Inferior parietal cortex (tissue), 1 donor: Measurements from ENCODE around the gene EOGT.

Experiments used
- DNase-seq: peaks from one replicate; pipeline ENCODE4 v3.0.0-alpha.2; 2016; ENCODE audit errors: extremely low spot score

The EOGT gene

DNA sequence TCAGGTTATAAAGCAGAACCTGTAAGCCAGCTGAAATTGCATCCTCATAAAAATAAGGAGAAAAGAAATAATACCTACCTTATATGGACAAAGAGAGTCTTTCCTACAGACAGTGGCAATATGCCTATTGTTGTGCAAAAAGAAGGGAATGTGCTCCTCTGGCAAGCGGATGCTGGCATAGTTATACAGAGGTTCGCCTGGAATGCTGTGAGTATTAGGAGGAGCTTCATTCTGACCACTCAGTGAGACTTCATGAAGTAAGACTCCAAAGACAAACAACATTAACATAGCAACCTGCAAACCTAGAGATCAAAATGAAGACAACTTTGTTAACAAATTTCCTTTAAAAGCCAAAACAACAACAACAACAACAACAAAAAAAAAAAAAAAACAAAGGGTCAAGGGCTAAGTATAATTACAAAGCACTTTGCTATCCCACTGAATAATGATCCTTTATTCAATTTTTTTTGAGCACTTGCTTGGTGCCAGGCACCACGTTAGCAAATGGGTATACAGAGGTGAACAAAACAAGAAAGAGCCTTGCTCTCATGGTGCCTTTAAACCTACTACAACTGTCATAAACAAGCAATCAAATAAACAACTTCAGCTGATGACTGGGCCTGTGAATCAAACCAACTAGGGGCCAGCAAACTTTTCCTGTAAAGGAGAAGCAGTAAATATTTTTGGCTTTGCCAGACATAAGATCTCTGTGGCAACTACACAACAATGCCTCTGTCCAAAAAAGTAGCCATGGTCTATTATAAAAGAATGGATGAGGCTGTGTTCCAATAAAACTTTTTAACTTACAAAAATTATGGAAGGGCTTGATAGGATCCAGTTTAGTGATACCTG lies 3.7 kb downstream of the EOGT start:
- no peak for DNase-seq

DNA sequence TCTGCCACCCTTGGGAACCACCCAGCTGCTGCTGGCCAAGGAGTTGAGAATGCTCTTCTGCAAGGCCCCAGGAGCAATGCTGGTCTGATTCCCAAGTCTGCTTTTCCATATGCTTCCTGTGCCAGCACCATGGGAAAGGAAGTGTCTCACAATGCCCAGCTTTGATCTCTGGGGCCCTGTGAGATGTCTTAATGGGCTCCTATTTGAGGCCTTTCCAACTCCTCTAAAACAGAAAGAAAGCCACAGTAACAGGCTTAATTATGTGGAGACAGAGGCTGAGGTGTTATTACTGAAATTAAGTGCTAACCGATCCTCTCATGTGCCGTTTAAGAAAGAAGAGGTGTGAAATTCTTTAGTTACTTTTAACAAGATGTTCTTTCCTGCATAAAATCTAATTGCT lies 4.5 kb downstream of the EOGT start:
- no peak for DNase-seq

DNA sequence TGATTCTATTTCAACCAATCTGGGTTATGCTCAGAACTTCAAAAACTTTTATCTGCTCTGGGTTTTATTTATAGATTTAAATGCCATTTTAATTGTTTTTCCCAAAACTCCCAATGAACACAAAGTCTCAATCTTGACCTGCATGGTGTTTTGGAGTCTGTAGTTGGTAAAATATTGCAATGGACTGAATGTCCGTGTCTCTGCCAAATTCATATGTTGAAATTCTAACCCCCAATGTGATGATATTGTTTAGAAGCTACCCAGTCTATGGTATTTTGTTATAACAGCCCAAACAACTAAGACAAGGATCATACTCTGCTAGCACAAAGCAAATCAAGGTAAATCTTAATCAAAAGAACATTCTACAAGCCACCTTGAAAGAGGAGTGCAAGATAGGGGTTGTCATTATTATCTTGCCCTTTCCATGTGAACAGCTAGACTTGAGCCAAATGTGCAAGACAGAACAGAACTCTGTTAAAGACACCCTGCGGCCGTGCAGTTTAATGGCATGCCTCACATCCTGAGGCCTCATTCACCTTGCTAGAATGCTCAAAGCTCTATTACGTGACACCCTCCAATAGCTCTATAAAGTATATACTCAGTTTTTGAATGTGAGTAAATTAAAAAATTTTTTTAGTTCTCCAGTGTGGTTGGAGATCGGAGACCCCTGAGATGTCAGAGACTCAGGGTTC lies 7.5 kb downstream of the EOGT start:
- no peak for DNase-seq

DNA sequence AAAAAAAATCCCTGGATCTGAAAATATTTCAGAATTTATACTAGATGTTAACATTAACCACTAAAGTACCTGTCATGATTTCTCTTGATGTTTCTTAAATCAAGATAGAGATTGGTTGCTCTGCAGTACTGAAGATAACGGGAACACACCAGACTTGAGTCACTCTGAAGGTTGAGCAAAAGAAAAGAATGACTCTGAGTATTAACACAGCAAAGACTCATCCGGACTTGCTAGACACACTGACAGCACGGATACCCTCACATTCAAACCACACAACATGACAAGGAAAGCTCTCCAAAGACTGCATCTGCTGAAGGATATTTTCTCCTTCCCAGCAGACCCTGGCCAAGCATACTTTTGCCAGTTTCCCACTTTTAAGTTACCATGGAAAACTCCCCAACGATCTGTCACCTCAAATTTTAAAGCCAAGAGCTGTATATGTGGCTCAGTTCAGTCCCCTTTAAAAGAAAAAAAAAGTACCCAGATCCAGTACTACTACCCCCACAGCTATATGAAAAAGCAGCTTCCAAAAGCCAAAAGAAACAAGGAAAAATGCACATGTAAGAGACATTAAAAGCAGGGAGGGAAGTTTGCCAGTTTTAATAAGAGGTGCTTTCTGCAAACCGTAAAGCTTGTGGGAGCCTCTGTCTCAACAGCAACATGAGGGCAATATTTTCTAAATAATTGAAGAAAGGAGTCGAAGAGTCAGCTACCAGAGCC lies 8.3 kb downstream of the EOGT start:
- DNase-seq: no peak

DNA sequence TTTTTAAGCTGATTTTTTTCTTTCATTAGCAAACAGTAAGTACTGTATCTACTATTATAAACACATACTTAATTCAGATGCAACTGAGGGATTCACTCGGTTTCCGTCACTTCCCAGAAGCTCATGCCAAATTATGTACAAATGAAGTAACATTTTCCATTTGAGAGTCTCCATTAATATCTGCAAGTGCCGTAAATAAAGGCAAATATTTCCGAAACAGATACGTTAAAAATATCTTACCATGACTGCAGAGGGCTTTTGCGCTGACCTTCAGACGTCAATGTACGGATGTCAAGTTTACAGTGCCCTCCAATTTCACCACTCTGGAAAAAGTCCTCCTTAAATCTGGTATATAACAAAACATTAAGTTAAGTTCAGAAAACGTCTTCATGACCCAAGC lies 9.3 kb downstream of the EOGT start:
- no peak for DNase-seq

DNA sequence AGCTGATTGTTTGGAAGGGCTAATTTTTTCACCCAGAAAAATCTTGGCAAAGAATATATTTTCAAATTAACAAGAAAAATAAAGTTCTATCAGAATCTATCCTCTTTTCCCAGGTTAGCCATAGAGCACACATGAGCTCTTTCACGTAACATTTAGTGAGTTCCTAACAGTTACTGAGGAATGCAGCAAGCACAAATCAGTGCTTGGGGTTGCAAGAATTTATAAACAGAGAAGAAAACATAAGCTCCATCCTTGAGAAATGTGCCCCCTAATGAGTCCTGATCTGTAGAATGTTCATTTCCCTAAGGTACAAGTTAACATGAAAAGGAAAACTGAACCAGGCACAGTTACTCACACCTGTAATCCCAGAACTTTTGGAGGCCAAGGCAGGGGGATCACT lies 13.9 kb downstream of the EOGT start:
- no peak for DNase-seq

- no peak for DNase-seq
Measured at GRCh38 chr3:68999158-68999557, 14.3 kb downstream of the EOGT start.

DNA sequence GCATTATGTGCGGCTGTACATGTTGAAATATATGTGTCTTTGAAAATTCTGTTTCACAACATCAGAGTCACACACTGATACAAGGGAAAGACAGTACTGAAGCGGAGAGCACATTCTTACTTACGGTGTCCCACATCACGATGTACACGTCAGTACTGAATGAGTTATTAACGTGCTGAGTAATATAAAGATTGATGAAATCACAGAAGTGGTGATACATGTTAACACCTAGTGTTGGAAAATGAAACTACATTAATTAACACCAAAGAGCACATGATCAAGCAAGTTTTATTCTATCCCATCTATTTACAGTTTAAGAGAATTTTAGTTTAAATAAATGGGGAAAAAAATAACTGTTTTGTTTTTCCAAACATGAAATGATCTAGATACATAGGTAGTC lies 15.6 kb downstream of the EOGT start:
- DNase-seq: no peak

- no peak for DNase-seq
Measured at GRCh38 chr3:68996356-68996995, 17.0 kb downstream of the EOGT start.

GRCh38 chr3:68988740-68989139 lies 24.7 kb downstream of the EOGT start:
- DNase-seq: no peak

DNA sequence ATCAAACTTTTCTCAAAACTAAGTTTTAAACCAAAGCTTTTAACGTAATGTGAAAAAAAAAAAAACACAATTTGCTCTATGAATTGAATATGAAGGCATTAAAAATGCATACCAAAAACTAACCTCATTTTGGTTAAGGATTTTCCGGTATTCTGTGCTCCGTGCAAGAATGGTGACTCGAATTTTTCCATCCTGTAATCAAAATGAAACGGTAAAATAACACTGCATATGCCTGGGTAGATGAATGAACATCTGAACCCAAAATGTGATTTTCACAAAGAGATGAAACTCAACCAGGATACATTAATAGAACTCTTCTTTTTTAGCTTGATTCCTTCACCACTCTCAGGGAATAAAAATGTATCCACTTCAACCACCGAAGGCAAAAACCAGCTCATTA lies 26.2 kb downstream of the EOGT start:
- no peak for DNase-seq

DNA sequence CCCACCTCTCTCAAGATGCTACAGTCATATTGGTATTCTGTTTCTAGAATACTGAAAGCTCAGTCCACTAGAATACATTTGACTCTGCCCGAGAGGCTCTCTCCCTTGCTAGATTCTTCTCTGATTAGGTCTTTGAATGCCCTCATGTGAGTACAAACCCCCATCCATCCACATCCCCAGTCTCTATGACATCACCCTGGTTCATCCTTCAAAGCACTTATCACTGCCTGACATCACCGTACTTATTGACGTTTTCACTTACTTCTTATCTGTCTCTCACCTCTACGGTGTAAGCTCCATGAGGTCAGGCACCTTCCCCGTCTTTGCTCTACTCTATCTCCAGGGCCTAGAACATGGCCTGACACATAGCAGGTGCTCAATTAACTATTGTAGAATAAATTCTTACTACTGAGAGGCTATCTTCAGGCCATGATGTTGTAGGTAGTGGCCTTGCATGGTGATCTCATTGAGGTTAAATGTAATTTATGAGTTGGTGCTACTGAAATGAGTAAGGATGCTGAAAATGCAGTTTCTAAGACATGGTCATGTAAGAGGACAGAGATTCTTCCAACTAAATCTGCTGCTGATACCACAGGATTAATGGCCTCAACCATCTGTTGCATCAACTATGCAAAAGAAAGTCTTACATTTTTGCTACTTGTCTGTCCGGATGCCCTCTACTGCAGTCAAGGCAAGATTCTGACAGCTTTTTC lies 26.8 kb downstream of the EOGT start:
- DNase-seq: no peak

DNA sequence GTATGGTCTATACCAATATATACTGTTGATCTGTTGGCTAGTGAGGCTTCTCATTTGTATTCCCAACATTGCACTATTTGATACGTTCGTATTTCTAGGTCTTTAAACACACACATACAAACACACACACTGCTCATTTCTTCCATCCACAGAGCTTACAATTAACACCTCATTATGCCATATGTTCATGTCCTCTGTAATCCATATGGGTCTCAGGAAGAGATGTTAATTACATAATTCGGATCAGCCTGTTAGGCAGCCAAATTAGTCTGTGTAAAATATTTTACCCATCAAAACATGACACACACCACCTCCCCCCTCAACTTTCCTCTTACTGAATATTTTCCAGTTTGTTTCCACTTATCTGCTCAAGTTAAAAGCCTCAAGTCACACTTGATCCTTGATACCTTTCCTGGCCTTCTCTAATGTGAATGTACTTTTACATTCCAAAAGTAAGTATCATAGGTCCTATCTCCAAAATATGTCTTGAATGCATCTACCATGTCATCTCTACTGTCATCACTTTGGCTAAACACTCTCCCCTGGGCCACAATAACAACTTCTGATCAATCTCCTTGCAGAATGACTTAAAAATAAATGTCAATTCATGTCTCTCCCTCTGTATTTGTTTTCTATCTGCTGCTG lies 28.2 kb downstream of the EOGT start:
- no peak for DNase-seq

DNA sequence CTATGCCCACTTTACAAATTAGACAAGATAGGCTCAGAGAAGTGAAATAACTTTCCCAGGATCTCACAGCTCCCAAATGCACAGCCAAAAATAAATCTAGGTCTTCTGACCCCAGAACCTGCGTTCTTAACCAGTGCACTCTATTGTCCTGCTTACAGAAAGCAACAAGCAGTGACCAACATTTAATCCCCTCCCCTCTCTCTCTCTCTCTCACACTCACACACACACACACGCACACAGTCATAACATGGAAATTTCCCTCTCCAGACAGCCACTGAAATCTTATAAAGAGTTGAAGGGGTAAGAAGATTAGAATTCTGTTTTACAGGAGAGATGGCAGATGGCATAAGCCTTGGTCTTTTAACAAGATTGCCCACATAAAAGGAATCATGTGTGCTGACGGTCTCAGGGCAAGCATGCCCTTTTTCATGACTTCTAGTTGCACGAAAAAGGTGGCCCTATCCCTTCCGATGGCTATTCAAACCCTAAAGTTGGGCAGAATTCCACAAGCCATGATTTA lies 29.4 kb downstream of the EOGT start:
- no peak for DNase-seq

GRCh38 chr3:68977486-68978167 lies 35.9 kb downstream of the EOGT start:
- DNase-seq: no peak

- no peak for DNase-seq
Measured at GRCh38 chr3:68974711-68975110, 38.8 kb downstream of the EOGT start.

- no peak for DNase-seq
Measured at GRCh38 chr3:68973639-68974038, 39.8 kb downstream of the EOGT start.

DNA sequence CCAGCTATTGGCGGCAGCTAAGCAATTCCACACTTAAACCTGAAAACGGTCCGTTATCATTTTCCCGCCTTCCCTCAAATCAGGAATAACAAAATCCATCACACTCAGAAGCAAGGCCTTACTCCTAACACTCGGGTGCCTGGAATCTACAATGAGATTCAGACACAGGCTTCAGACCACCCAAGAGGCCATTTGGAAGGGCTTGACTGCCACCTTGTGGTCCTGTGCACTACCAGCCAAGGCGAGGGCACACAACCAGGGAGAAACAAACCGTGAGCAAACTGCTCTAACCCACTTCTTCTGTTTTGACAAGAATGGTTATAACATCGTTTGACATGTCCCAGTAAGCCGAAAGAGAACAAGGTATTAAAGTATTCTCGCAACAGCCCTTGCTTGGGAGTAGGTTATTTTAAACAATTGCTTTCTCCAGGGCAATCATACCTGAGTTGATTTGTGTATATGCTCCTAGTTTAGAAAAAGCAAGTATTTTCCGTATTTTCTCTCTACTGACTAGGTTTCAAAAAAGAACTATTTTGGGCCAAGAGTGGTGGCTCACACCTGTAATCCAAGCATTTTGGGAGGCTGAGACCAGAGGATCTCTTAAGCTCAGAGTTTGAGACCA lies 41.0 kb downstream of the EOGT start:
- peak; percentile 84 for DNase-seq

GRCh38 chr3:68964694-68965093 lies 48.8 kb downstream of the EOGT start:
- DNase-seq: no peak

GRCh38 chr3:68963891-68964290 lies 49.6 kb downstream of the EOGT start:
- no peak for DNase-seq
